ENCODE measurements around the gene ADCK1.

GRCh38 chr14:77976591-77976990 lies 176.7 kb downstream of the ADCK1 start:
- TF ChIP-seq NFRKB (IDR thresholded peaks at IDR 0.05) (no peak), FOXM1 (IDR thresholded peaks at IDR 0.05; ENCODE audit: borderline replicate concordance) (no peak)

Measured in HEK293T (cell line).